ENCODE measurements around the gene LGALS8.
"Not testable (repeated sequence)": the region's sequence is repeated elsewhere in the genome, so short reads cannot be mapped to it uniquely, and the experiment has no call there.

Gene LGALS8

GRCh38 chr1:236523704-236524141, at the start of gene LGALS8:
TSS of gene LGALS8 (plus strand) at chr1:236523982. CDS start at chr1:236526071, 2,089 bp downstream.
- no peak for TF ChIP-seq CTCF (IDR thresholded peaks at IDR 0.05)
- H3K27ac ChIP-seq = peak within 1 kb of the TSS; percentile 89 to 96
- peak within 1 kb of the TSS; percentile 96 for H3K4me3 ChIP-seq
- DNase-seq (ENCODE audit: low spot score) = peak; percentile 94

DNA sequence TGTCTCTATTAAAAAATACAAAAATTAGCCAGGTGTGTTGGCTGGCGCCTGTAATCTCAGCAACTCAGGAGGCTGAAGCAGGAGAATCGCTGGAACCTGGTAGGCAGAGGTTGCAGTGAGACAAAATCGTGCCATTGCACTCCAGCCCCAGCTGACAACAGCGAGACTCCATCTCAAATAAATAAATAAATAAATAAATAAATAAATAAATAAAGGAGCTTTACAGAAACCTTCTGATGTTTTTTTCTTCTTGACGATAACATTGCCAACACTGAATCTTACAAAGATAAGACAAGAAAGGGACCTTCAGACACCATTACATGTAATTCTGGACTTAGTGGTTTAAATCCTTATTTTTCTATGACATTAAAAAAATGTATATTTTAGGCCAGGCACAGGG, 47.8 kb upstream of the LGALS8 start:
- Histone ChIP-seq H3K4me3 (no peak overlapping the region), H3K27ac (no peak overlapping the region)
- no peak for DNase-seq (ENCODE audit: low spot score)
- TF ChIP-seq CTCF (IDR thresholded peaks at IDR 0.05) = no peak

GRCh38 chr1:236480758-236481436, 42.9 kb upstream of the LGALS8 start:
- DNase-seq (ENCODE audit: low spot score) = no peak
- Histone ChIP-seq H3K4me3 (no peak overlapping the region), H3K27ac (no peak overlapping the region)
- TF ChIP-seq CTCF (IDR thresholded peaks at IDR 0.05) = no peak

DNA sequence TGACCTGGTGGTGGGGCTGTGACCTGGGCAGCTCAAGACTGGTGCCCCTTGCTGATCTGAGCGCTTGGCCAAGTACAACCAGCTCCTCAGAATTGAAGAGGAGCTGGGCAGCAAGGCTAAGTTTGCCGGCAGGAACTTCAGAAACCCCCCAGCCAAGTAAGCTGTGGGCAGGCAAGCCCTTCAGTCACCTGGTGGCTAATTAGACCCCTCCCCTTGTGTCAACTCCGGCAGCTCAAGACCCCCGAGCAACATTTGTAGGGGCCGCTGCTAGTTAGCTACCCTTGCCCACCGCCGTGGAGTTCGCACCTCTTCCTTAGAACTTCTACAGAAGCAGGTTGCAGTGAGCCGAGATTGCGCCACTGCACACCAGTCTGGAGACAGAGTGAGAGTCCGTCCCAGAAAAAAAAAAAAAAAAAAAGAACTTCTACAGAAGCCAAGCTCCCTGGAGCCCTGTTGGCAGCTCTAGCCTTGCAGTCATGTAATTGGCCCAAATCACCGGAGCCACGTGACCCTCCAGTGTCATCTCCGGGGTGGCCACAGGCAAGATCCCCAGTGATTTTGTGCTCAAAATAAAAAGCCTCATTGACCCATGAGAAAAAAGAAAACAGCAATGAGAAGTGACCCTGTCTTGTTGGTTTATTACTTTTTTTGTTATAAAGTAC, 39.3 kb upstream of the LGALS8 start:
- no peak overlapping the region for H3K27ac ChIP-seq
- no peak overlapping the region for H3K4me3 ChIP-seq
- TF ChIP-seq CTCF (IDR thresholded peaks at IDR 0.05) = no peak
- no peak for DNase-seq (ENCODE audit: low spot score)

DNA sequence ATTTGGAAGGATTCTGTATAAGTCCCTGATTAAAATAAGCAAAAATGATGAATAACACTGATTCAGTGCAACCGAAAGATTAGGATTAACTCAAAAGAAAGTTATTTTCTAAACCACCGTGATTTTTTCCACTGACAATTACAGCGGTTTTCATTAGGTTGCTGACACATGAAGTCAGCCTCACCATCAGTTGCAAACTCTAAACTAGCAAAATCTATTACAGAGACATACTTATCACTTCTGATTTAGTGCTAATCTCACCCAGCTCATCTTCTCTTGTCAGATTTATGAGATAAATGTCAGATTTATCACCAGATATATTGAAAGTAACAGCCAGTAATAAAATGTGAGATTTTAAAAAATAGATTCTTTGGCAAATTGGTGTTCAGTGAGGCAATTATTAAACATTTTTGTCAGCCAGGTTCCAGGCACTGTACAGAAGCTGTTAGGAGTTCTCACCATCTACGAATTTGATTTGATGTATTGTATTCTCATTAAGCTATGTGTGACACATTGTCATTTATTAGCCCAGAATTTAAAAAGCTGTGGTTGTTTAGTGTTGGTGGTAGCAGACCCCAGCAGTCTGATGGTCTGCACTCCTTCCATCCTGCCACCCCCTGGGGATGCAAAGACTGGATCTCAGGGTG, 37.3 kb upstream of the LGALS8 start:
- DNase-seq (ENCODE audit: low spot score) = no peak
- Histone ChIP-seq H3K27ac (no peak overlapping the region), H3K4me3 (no peak overlapping the region)
- no peak for TF ChIP-seq CTCF (IDR thresholded peaks at IDR 0.05)

DNA sequence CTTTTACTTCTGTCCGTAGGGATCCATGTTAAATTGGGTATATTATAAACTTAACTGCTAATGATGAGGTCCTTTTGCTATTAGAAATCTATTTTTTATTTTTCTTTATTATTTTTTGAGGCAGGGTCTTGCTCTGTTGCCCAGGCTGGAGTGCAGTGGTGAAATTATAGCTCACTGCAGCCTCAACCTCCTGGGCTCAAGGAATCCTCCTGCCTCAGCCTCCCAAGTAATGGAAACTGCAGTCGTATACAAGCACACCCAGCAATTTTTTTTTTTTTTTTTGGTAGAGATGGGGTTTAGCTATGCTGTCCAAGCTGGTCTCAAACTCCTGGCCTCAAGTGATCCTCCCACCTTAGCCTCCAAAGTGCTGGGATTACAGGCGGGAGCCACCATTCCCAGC, 34.6 kb upstream of the LGALS8 start:
- not testable (repeated sequence) for DNase-seq (ENCODE audit: low spot score); H3K4me3 ChIP-seq; H3K27ac ChIP-seq

- peak; percentile 35 for TF ChIP-seq CTCF (IDR thresholded peaks at IDR 0.05)
- no peak for DNase-seq (ENCODE audit: low spot score)
- H3K4me3 ChIP-seq = no peak overlapping the region
- H3K27ac ChIP-seq = no peak overlapping the region
These were observed 33.9 kb upstream of the LGALS8 start for GRCh38 chr1:236489710-236490377.

Measured in coronary artery (tissue), 2 donors.